HG03565 (cell line): Measurements from ENCODE around the gene MED7.
A peak's percentile ranks its signal among the peaks of the same experiment; 100 is the strongest.

Source experiments
- ATAC-seq: cut with Tn5 transposase; IDR thresholded peaks from one replicate; pipeline ENCODE4 v1.9.1; 2021; ENCODE audit warnings: mild to moderate bottlenecking, moderate library complexity; ENCODE audit not compliant: unreplicated experiment

The MED7 gene

GRCh38 chr5:157164521-157164920 lies 21.9 kb upstream of the MED7 start:
- ATAC-seq = no peak

DNA sequence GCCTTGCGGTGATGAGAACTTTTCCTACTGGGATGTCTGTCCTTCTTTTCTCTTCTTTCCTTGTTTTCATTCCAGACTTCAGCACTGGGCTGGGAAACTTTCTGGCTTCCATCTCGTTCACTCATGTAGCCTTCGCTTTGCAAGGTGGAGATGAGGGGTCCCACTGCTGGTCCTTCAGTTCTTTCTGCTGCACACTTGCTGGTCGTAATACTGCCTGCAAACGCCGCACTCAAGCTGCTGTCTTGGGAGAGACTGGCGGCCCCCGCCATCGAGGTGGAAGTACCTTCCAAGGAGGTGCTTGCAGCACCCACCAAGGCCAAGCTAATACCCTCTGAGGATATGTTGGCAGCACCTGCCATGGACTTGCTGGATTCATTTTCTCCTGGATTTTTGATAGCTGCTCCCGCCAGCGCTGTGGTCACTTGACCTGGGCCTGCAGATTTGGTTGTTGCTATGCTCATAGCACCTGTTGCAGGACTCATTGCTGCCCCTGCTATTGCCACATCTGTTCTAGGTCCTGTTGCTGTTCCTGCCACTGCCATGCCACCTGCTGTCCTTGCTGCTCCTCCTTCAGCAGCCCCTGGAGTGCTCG lies 20.4 kb upstream of the MED7 start:
- ATAC-seq = no peak

DNA sequence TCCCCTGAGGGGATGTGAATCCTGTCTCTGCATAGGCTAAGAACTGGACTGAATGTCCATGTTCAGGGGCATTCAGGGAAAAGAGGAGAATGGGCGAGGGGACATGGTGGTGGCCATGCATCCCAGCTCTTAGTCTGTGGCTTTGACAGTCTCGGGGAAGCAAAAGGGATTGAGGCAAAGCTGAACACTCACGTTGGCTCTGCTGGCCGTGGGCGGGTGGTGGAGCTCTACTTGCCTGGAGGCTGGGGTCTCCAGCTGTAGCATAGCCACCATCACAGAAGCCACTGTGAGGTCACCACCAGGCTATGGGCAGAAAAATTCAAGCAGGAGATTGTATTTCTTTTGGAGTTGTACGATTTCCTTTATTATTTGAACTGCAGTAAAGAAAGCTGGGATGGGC lies 19.3 kb upstream of the MED7 start:
- ATAC-seq = no peak

- no peak for ATAC-seq
Measured at GRCh38 chr5:157160001-157160400, 17.3 kb upstream of the MED7 start.

DNA sequence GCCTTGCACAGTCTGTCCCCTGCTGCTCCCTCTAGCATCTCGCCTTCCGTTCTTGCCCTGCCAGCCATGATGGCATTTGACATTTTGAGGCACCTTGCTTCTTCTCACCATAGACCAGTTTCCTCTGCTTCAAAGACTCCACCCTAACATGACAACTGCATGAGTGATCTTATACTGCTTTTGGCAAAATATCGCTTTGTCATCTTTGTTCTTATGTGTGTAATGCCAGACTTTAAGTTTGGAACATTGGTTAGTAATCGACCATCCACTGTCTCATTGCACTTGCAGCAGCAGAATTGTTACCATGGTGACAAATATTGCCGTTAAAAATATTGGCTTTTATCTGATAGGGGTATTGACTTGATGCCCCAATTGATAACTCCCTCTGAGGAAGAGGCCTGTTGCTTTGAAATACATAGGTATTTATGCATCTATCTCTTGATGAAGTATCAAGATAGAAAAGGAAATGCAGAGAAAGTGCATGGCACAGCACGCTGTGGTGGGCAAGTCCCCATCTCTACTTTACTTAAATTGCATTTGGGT lies 16.6 kb upstream of the MED7 start:
- no peak for ATAC-seq

GRCh38 chr5:157157293-157157891 lies 14.7 kb upstream of the MED7 start:
- no peak for ATAC-seq

- ATAC-seq = no peak
Measured at GRCh38 chr5:157155297-157155696, 12.6 kb upstream of the MED7 start.

DNA sequence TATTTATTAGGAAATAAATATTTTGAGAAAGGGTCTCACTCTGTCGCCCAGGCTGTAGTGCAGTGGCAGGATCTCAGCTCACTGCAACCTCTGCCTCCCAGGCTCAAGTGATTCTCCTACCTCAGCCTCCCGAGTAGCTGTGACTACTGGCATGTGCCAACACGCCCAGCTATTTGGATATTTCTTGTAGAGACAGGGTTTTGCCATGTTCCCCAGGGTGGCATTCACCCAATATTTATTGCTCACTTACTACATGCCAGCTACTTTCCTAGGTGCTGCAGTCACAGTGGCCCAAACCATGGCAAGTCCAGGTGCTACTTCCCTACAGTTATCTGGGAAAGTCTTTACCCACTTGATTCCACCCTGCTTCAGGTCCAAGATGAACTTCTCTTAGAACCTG lies 8.3 kb upstream of the MED7 start:
- ATAC-seq = no peak

- peak; percentile 48 for ATAC-seq
Measured at GRCh38 chr5:157148734-157149615, 6.3 kb upstream of the MED7 start.

DNA sequence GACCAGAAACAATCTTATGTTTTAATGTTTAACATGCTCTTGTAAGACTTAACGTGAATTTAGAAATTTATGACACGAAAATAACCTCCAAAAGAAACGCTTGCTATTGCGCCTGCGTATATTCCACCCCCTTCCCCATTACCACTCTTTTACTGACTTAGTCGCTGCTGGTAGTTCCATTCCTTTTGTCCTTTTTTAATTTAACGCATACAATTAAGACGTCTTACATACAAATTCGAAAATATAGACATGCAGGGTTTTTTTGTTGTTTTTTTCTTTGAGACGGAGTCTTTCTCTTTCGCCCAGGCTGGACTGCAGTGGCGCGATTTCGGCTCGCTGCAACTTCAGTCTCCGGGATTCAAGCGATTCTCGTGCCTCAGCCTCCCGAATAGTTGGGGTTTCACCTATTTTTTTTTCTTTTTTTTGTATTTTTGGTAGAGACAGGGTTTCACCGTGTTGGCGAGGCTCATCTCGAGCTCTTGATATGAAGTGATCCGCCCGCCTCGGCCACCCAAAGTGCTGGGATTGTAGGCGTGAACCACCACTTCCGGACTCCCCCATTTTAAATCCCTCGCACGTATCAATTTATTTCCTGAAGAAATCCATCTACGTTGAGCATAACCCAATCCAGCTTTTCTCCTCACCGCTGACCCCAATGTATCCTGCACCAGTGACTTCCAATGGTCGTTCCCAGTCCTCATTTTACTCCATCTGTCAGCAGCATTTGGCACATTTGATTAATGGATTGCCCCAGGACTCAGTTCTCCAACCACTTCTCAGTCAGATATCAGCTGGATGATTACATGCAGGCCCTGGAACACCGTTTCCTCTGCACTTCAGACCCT lies 684 bp upstream of the MED7 start:
- peak; percentile 23 for ATAC-seq

DNA sequence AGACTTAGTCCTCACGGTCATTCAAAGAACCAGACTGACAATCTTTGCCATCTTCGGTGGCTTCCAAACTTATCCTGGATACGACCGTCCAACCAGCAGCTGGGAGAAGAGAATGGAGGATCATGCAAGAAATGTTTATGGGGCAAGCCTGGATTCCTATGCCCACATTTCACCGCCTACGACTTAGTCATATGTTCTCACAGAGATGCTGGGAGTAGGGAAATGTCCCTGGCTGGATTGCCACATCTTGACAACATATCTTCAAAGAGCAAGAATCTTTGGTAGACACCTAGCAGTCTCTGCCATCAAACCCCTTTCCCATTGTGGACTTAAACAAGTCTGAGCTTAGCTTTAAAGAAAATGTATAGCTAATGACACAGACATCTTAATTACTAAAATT lies 5.0 kb downstream of the MED7 start:
- ATAC-seq = no peak

DNA sequence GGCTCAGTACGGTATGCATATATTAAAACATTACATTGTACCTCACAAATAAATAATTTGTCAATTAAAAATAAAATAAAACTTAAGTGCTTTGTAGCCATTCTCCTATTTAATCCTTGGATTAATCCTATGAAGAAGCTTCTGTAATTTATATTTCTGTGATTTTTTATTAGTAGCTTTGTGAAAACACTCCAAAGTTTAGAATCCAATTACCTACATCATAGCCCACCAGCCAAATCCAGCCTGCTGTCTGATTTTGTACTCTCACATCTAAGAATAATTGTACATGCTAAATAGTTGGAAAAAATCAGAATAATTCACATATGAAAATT lies 10.4 kb downstream of the MED7 start:
- ATAC-seq = no peak

- ATAC-seq = peak; percentile 39
Measured at GRCh38 chr5:157130925-157131324, 11.7 kb downstream of the MED7 start.

GRCh38 chr5:157121709-157122108 lies 21.0 kb downstream of the MED7 start:
- ATAC-seq = no peak

- ATAC-seq = no peak
Measured at GRCh38 chr5:157120102-157120501, 22.6 kb downstream of the MED7 start.

DNA sequence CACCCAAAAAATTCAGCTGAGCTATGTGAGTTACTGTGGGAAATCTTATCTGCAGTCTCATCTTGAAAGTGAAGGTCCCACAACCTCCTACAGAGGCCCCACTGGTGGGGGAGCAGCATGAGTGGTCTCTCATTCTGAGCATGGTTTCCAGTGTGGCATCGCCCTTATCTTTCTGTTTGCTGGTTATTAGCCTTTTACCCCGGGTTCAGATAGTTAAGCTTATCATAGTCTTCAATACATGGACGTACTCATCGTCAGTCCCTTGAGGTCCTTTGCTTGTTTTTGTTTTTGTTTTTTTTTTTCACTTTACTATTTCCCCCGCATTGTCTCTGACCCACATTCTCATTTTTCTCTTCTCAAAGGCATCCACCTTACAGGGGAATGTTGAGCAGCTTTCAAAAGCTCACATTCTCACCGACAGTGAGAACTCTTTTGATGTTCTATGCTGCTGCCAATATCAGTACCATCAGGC lies 26.1 kb downstream of the MED7 start:
- ATAC-seq = peak; percentile 63

DNA sequence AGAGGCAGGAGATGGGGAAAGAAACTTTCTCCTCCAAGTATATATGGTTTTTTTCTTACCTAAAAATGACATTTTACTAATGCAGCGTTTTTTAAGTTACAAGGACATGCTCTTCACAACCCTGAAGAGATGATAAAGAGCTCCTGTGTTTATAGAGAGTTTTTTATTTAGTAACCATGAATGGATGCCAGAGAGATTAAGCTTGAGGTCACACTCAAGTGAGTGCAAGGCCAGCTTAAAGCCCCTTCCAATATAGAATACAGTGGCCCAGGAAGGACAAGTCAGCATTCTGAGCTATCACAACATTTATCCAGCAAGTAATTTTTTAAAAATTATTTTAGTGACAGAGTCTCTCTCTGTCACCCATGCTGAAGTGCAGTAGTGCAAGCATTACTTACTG lies 27.2 kb downstream of the MED7 start:
- no peak for ATAC-seq

DNA sequence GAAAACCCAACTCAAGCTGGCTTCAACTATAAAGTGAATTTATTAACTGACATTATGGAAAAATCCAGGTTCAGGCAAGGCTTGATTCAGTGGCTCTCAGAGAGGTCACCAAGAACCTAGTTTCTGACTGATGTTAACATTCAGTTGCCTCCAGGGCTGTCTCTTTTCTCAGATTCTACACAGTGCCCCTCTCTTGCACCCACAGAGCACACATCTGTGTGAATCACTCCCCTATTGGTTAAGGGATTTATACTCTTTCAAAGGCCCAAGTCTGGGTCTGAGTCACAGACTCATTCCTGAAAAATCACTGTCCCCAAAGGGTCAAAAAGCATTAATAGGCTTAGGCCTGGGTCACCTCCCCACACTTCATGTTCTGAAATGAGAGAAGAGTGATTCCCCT lies 27.7 kb downstream of the MED7 start:
- peak; percentile 30 for ATAC-seq

GRCh38 chr5:157113002-157113401 lies 29.7 kb downstream of the MED7 start:
- ATAC-seq = no peak

- peak; percentile 73 for ATAC-seq
Measured at GRCh38 chr5:157109744-157110143, 32.9 kb downstream of the MED7 start.

GRCh38 chr5:157108976-157109375 lies 33.7 kb downstream of the MED7 start, which contains the start of gene HAVCR2:
TSS of gene HAVCR2 (minus strand) at chr5:157109044. CDS start at chr5:157108983, 61 bp downstream.
- peak; percentile 85 for ATAC-seq
